Glutamatergic neuron (in vitro differentiated cells): Measurements from ENCODE around the gene CLIP2. TPM values are rescaled to one million over a fixed set of nuclear protein-coding genes. Genes with fewer than 3 reads are reported as not detected.

Experiments used
- DNase-seq: peaks from one replicate; pipeline ENCODE4 v3.0.0; 2022
- H3K27ac Mint-ChIP-seq: one replicate; pipeline ENCODE4 v1.8.0; 2020; ENCODE audit warnings: mild to moderate bottlenecking, mixed read lengths, inconsistent platforms; ENCODE audit not compliant: unreplicated experiment
- H3K27me3 Mint-ChIP-seq: one replicate; pipeline ENCODE4 v1.8.0; 2020; ENCODE audit warnings: mild to moderate bottlenecking, moderate library complexity, mixed read lengths, inconsistent platforms; ENCODE audit not compliant: unreplicated experiment
- H3K36me3 Mint-ChIP-seq: one replicate; pipeline ENCODE4 v1.8.0; 2020; ENCODE audit warnings: mild to moderate bottlenecking, mixed read lengths, inconsistent platforms; ENCODE audit not compliant: unreplicated experiment
- H3K4me1 Mint-ChIP-seq: one replicate; pipeline ENCODE4 v1.8.0; 2020; ENCODE audit warnings: mild to moderate bottlenecking, low read depth, mixed read lengths, inconsistent platforms; ENCODE audit not compliant: unreplicated experiment
- H3K4me3 Mint-ChIP-seq: one replicate; pipeline ENCODE4 v1.8.0; 2020; ENCODE audit warnings: mild to moderate bottlenecking, mixed read lengths, inconsistent platforms; ENCODE audit not compliant: unreplicated experiment
- H3K9me3 Mint-ChIP-seq: one replicate; pipeline ENCODE4 v1.8.0; 2020; ENCODE audit warnings: mild to moderate bottlenecking, moderate library complexity, mixed read lengths, inconsistent platforms; ENCODE audit not compliant: unreplicated experiment
- total RNA-seq: library from RNA; stranded (reverse); fragmentation: NEBNext Ultra II Directional; extraction: Animal tissue kit (Norgen Biotek cat#: 25700); gene quantifications from one replicate; pipeline ENCODE4 v1.2.1, GENCODE V29; 2021; ENCODE audit not compliant: unreplicated experiment
- TF ChIP-seq, protein P1 (sequence below): fragments of 200-600 bp; sonication (generic); IDR thresholded peaks from one replicate; pipeline ENCODE4 v1.5.0; 2021; ENCODE audit not compliant: partially characterized antibody, unreplicated experiment

Gene CLIP2
- total RNA-seq, 1 donor from 2014 or later: 96.1 TPM

DNA sequence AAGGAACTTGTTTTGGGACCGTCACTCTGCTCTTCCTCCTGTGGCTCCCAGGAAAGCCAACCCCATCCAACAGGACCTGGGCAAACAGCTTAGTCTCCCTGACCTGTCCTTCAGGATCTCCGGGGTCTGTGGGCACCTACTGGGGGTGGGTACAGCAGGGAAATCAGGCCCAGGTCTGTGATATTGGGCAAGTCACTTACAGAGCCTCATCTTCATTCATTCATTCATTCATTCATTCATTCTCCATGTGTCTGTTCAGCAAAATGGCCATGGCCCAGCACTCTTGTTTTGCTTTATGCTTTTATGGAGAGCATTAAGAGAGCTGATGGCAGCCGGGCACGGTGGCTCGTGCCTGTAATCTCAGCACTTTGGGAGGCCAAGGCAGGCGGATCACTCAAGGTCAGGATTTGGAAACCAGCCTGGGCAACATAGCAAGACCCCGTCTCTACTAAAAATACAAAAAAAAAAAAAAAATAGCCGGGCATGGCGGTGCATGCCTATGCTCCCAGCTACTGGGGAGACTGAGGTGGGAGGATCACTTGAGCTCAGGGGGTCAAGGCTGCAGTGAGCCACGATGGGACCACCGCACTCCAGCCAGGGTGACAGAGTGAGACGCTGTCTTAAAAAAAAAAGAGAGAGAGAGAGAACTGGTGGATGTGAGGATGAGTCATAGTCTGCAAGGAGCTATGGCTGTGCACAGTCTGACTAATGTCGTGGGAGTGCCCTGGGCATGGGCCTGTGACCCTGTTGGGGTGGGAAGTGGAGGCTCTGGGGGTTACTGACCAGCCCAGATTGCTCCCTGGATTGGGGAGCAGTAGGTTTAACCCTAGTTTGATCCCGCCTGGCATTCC, 54.3 kb downstream of the CLIP2 start:
- Mint-ChIP-seq H3K9me3 (peaks cover 8% of the 10 kb centered on the region), H3K36me3 (no peaks in the 10 kb centered on the region), H3K27me3 (peaks cover 3% of the 10 kb centered on the region), H3K4me3 (no peak overlapping the region), H3K4me1 (no peaks in the 10 kb centered on the region), H3K27ac (no peak overlapping the region)
- TF ChIP-seq, protein P1, sequence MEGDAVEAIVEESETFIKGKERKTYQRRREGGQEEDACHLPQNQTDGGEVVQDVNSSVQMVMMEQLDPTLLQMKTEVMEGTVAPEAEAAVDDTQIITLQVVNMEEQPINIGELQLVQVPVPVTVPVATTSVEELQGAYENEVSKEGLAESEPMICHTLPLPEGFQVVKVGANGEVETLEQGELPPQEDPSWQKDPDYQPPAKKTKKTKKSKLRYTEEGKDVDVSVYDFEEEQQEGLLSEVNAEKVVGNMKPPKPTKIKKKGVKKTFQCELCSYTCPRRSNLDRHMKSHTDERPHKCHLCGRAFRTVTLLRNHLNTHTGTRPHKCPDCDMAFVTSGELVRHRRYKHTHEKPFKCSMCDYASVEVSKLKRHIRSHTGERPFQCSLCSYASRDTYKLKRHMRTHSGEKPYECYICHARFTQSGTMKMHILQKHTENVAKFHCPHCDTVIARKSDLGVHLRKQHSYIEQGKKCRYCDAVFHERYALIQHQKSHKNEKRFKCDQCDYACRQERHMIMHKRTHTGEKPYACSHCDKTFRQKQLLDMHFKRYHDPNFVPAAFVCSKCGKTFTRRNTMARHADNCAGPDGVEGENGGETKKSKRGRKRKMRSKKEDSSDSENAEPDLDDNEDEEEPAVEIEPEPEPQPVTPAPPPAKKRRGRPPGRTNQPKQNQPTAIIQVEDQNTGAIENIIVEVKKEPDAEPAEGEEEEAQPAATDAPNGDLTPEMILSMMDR: no peak
- DNase-seq: no peak

DNA sequence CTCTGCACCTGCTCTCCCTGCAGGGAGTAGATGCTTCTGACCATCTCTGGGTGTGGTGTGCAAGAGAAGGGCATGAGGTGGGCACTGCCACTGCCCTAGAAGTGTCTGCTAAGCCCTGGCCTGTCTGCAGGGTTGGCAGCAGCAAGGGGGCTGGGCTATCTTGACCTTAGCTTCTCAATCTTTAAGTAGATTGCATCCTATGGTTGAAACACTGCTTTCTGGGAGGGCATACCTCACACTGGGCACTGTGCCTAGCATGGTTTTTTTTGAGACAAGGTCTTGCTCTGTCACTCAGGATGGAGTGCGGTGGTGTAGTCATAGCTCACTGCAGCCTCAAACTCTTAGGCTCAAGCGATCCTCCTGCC, 54.9 kb downstream of the CLIP2 start:
- DNase-seq: no peak
- TF ChIP-seq, protein P1: no peak
- Mint-ChIP-seq H3K4me1 (no peaks in the 10 kb centered on the region), H3K27me3 (peaks cover 3% of the 10 kb centered on the region), H3K27ac (no peak overlapping the region), H3K9me3 (peaks cover 8% of the 10 kb centered on the region), H3K4me3 (no peak overlapping the region), H3K36me3 (no peaks in the 10 kb centered on the region)

DNA sequence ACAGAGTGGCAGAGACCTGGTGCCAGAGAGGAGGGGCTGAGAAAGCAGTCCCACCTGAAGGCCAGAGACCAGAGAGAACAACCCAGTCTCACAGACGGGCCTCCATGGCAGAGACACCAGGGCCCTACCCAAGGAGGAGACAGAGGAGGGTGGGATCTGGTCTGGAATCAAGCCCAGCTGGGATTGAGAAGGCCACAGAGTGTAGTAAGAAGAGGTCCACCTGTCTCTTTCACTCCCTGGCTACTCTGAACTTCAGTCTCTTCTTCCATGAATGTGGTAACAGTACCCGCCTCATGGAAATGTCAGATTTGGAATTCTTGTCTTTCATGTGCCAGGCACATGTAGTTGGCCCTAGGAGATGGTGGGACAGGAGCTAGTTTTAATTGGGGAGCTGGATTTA, 55.6 kb downstream of the CLIP2 start:
- no peak for DNase-seq
- Mint-ChIP-seq H3K27ac (no peak overlapping the region), H3K4me1 (no peaks in the 10 kb centered on the region), H3K27me3 (peaks cover 3% of the 10 kb centered on the region), H3K9me3 (peaks cover 8% of the 10 kb centered on the region), H3K36me3 (no peaks in the 10 kb centered on the region), H3K4me3 (no peak overlapping the region)
- TF ChIP-seq, protein P1: no peak

DNA sequence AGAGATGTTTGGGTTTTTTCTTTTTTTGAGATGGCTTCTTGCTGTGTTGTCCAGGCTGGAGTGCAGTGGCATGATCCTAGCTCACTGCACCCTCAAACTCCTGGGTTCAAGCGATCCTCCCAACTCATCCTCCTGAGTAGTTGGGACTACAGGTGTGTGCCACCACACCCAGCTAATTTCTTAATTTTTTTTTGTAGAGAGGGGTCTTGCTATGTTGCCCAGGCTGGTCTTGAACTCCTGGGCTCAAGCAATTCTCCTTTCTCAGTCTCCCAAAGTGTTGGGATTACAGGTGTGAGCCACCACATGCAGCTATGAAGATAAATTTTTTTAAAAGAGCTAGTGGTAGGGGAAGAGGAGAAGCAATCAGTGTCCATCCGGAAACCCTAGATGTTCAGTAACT, 56.8 kb downstream of the CLIP2 start:
- Mint-ChIP-seq H3K27me3 (peaks cover 3% of the 10 kb centered on the region), H3K36me3 (no peaks in the 10 kb centered on the region), H3K9me3 (peaks cover 8% of the 10 kb centered on the region), H3K4me1 (no peaks in the 10 kb centered on the region), H3K27ac (no peak overlapping the region), H3K4me3 (no peak overlapping the region)
- DNase-seq: no peak
- TF ChIP-seq, protein P1: no peak

DNA sequence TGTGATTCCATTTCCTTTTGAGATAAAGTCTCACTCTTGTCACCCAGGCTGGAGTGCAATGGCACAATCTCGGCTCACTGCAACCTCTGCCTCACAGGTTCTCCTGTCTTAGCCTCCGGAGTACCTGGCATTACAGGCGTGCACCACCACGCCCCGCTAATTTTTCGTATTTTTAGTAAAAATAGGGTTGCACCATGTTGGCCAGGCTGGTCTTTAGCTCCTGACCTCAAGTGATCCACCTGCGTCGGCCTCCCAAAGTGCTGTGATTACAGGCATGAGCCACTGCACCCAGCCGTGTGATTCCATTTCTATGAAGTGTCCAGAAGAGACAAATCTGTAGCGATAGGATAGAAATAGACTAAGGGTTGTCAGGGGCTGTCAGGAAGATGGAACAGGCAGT, 60.4 kb downstream of the CLIP2 start:
- Mint-ChIP-seq H3K36me3 (no peaks in the 10 kb centered on the region), H3K4me3 (no peak overlapping the region), H3K27me3 (peaks cover 2% of the 10 kb centered on the region), H3K27ac (no peak overlapping the region), H3K4me1 (no peaks in the 10 kb centered on the region), H3K9me3 (peaks cover 5% of the 10 kb centered on the region)
- TF ChIP-seq, protein P1: no peak
- DNase-seq: no peak
